Right lobe of liver (tissue), 6 donors: ENCODE data around the gene ARHGAP21. TPM values are rescaled to one million over a fixed set of nuclear protein-coding genes. Genes with fewer than 3 reads are reported as not detected.

ENCODE experiments used
- ATAC-seq, 4 donors: fragments of 200-7000 bp; cut with Tn5 transposase; one replicate each; pipeline ENCODE4 v1.9.1; 2020; ENCODE audit warnings: mild to moderate bottlenecking in 4 of 4, moderate library complexity in 4 of 4
- DNase-seq, 3 donors: peaks; one replicate each; pipeline ENCODE4 v3.0.0-alpha.2; 2020
- H3K27ac ChIP-seq, 3 donors: fragments of 200-600 bp; one replicate each; pipeline ENCODE4 v1.8.0; 2022
- H3K27me3 ChIP-seq, 2 donors: fragments of 200-600 bp; one replicate each; pipeline ENCODE4 v1.8.0; 2022
- H3K36me3 ChIP-seq, 4 donors: fragments of 200-600 bp; sonication (generic) in 1 of 4; one replicate each; pipeline versions ENCODE4 v1.5.1 to v1.8.0; 2017 to 2022; ENCODE audit warnings: control low read depth in 1 of 4
- H3K4me1 ChIP-seq, 4 donors: fragments of 200-600 bp; sonication (generic) in 1 of 4; one replicate each; pipeline versions ENCODE4 v1.5.1 to v1.8.0; 2017 to 2022; ENCODE audit warnings: control low read depth in 1 of 4
- H3K4me3 ChIP-seq, 3 donors: fragments of 200-600 bp; one replicate each; pipeline ENCODE4 v1.8.0; 2022
- H3K9me3 ChIP-seq, 4 donors: fragments of 200-600 bp; sonication (generic) in 1 of 4; one replicate each; pipeline versions ENCODE4 v1.5.1 to v1.8.0; 2017 to 2022; ENCODE audit warnings: control low read depth in 1 of 4
- CTCF ChIP-seq, 4 donors: fragments of 200-600 bp in 3 of 4; fragments of 450-650 bp in 1 of 4; IDR thresholded peaks; one replicate each; pipeline versions ENCODE4 v1.5.1 to v1.8.0; 2016 to 2022; ENCODE audit warnings: antibody characterized with exemption in 4 of 4, mild to moderate bottlenecking in 2 of 4
- POLR2A ChIP-seq: fragments of 450-650 bp; IDR thresholded peaks from one replicate; pipeline ENCODE4 v1.6.1; 2017; ENCODE audit warnings: antibody characterized with exemption, mild to moderate bottlenecking
- WGBS: methylation state at CpG from one replicate; pipeline ENCODE4 v1.1.6; 2018; ENCODE audit warnings: low coverage, low lambda C conversion rate; ENCODE audit not compliant: insufficient coverage; ENCODE audit errors: missing lambda C conversion rate; 5-methylcytosine and 5-hydroxymethylcytosine counted together
- intact Hi-C, 2 donors: fragments of 100-400 bp; cut with DNase I; formaldehyde crosslinking; loops; one replicate each; pipeline versions ENCODE4 v1.11.2 to v1.14.1; 2022
- total RNA-seq, 6 experiments: library from RNA; depleted of rRNA in 2 of 6; stranded (reverse); fragments of >200 nt in 2 of 6; fragmentation: NEBNext Ultra II Directional in 3 of 6; extraction: Animal tissue kit (Norgen Biotek cat#: 25700) in 3 of 6; gene quantifications; one replicate each; pipeline versions ENCODE4 v1.1.0 to v1.2.4, GENCODE V29; 2016 to 2023
- donor health status: DM: no; HTN: yes; CAD: no.
- donor health status: DM: no; HTN: no; CAD: no.
- donor health status: DM: no; HTN: no; CAD: no.
- donor health status: DM: no; HTN: yes; CAD: no.
- donor health status: DM: no; HTN: yes; CAD: no.

ARHGAP21 gene
- total RNA-seq, 6 experiments from 2014 or later: 27.6 to 47.1 (median 31.0) TPM

GRCh38 chr10:24680647-24681524, 42.8 kb downstream of the ARHGAP21 start:
- Histone ChIP-seq H3K36me3 (no peaks in the 10 kb centered on the region), H3K4me1 (peaks cover 0 to 12% (median 2%) of the 10 kb centered on the region in 4 donors), H3K27ac (no peak overlapping the region), H3K4me3 (no peak overlapping the region), H3K27me3 (no peaks in the 10 kb centered on the region), H3K9me3 (no peaks in the 10 kb centered on the region)
- DNase-seq: no peak
- TF ChIP-seq POLR2A: no peak
- TF ChIP-seq CTCF (IDR thresholded peaks at IDR 0.05): no peak
- intact Hi-C loops: no loop called here
- WGBS: 60% methylated on average over 3 of the region's 3 CpGs
- peak in 2 of 4 donors; percentile 33 to 37 for ATAC-seq

- TF ChIP-seq CTCF (IDR thresholded peaks at IDR 0.05): no peak
- no peak for TF ChIP-seq POLR2A
- Histone ChIP-seq H3K4me1 (peaks cover 0 to 12% (median 2%) of the 10 kb centered on the region in 4 donors), H3K9me3 (no peaks in the 10 kb centered on the region), H3K36me3 (no peaks in the 10 kb centered on the region), H3K27me3 (no peaks in the 10 kb centered on the region), H3K4me3 (no peak overlapping the region), H3K27ac (no peak overlapping the region)
- intact Hi-C loops: no loop called here
- ATAC-seq (no peak), DNase-seq (no peak)
- WGBS: 100% methylated on average over 2 of the region's 2 CpGs
Measured at GRCh38 chr10:24678757-24679156, 44.9 kb downstream of the ARHGAP21 start.

GRCh38 chr10:24674892-24675632, 48.6 kb downstream of the ARHGAP21 start:
- ATAC-seq: no peak
- Histone ChIP-seq H3K4me1 (peaks cover 0 to 4% (median 0%) of the 10 kb centered on the region in 4 donors), H3K36me3 (no peaks in the 10 kb centered on the region), H3K27ac (no peak overlapping the region), H3K27me3 (no peaks in the 10 kb centered on the region), H3K4me3 (no peak overlapping the region), H3K9me3 (no peaks in the 10 kb centered on the region)
- intact Hi-C loops: no loop called here
- DNase-seq: no peak
- WGBS: 98% methylated on average over 5 of the region's 5 CpGs
- TF ChIP-seq POLR2A (no peak), CTCF (IDR thresholded peaks at IDR 0.05) (no peak)

GRCh38 chr10:24670964-24671670, 52.6 kb downstream of the ARHGAP21 start:
- no peaks in the 10 kb centered on the region for H3K36me3 ChIP-seq
- H3K4me1 ChIP-seq: peaks cover 0 to 4% (median 0%) of the 10 kb centered on the region in 4 donors
- H3K4me3 ChIP-seq: no peak overlapping the region
- H3K9me3 ChIP-seq: no peaks in the 10 kb centered on the region
- WGBS: 92% methylated on average over 3 of the region's 3 CpGs
- DNase-seq: no peak
- H3K27ac ChIP-seq: no peak overlapping the region
- TF ChIP-seq POLR2A: no peak
- ATAC-seq: no peak
- intact Hi-C loops: no loop called here
- no peaks in the 10 kb centered on the region for H3K27me3 ChIP-seq
